GM18951 (cell line): ENCODE results near the gene SSH3.
A peak's percentile ranks its signal among the peaks of the same experiment; 100 is the strongest.

ENCODE experiments used
- POLR2A ChIP-seq: IDR thresholded peaks from 4 replicates; pipeline ENCODE4 v1.6.1; 2011; ENCODE audit warnings: mild to moderate bottlenecking; ENCODE audit not compliant: insufficient read length, insufficient read depth; ENCODE audit errors: extremely low read depth
- in situ Hi-C: fragments of 300-500 bp; cut with MboI; formaldehyde crosslinking; loops from one replicate; pipeline ENCODE4 v1.12.0; 2022; ENCODE audit warnings: low sequenced_read_pairs, mixed read lengths, inconsistent platforms; ENCODE audit not compliant: unreplicated experiment

SSH3 gene

DNA sequence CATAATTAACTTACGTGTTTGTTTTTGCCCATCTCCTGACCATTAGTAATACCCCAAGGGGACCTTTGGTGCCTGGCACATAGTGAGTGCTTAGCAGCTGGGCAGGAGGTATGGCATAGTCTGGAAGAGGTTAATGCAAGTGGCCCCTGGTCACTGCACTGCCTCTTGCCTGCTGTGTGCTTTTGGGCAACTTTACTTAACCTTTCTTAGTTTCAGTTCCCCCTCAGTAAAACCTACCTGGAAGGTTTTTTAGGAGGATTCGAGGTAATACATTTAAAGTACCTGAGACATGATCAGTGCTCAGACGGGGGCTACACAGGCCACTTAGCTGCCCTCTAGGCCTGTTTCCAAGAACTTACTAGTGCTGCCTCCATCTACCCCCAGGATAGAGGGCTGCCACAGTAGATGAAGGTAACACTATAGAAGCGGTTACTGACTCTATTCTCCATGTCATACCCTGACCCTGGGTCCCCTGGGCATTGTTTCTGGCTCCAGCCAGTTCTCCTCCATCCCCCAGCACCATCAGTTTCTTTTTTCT, 46.7 kb downstream of the SSH3 start:
- TF ChIP-seq POLR2A = no peak
- in situ Hi-C loops = no loop called here

DNA sequence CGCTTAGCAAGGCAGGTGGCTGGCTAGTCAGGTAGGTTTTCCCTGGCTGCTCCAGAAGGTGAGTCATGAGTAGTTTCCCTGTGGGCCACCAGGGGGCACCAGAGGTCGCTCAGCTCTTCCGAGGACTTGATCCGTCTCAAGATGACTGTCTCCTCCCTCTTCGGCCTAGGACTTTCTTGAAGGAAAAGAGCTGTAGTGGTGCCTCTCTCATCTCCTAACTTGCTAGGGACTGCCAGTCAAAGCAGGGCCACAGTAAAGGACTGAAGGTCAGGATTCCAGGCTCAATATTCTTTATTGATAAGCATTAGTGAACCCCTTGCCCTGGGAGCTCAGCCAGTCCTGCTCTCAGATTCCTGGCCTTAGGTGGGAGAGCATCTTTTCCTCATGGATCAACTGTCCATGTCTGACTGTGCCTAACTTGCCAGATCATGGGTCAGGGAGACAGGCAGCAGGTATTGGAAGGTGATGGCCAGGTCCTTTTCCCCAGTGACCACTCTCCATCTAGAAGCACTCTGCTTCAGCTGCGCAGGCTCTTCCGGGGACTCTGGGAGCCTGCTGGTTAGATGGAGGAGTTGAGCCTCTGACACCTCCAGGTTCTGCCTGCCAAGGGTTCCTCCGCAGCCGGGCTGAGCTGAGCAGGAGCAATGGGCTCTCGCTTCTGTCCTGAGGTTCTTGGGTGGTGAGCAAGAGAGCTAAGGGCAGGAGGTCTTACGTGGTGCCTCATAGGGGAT, 48.1 kb downstream of the SSH3 start:
- TF ChIP-seq POLR2A = no peak
- in situ Hi-C loops = no loop called here

DNA sequence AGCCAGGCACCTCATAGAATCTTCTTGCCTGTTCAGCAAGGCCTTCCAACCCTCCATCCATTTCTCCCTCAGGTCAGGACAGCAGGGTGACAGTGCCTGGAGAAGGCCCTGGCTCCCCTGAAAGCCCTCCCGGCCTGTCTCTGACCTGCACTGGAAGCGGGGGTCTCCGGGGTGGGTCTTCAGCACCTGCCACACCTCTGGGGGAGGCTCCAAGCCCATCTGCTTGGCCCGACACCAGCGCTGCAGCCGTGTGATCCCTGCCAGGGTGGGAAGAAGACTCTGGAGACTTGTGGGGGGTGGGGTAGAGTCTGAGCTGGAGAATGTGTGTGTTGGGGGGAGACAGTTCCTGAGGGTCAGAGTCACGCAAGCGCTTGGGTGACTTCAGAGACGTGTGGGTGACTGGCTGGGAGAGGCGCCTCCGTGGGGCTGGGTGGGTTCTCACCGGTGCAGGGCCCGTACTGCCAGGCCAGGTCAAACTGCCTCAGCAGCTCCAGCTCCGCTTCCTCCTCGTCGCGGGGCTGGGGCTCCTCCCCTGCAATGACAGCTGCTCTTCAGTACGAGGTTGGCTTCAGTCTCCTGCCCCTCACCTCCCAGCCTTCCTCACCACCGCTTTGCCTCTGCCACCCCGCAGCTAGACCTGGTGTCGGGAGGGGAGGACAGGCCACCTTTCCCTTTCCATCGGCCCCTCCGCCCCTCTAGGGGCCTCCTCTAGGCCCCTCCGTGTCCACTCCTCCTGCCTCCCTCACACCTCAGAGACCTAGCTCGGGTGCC, 49.4 kb downstream of the SSH3 start:
- in situ Hi-C loops = no loop called here
- TF ChIP-seq POLR2A = no peak

DNA sequence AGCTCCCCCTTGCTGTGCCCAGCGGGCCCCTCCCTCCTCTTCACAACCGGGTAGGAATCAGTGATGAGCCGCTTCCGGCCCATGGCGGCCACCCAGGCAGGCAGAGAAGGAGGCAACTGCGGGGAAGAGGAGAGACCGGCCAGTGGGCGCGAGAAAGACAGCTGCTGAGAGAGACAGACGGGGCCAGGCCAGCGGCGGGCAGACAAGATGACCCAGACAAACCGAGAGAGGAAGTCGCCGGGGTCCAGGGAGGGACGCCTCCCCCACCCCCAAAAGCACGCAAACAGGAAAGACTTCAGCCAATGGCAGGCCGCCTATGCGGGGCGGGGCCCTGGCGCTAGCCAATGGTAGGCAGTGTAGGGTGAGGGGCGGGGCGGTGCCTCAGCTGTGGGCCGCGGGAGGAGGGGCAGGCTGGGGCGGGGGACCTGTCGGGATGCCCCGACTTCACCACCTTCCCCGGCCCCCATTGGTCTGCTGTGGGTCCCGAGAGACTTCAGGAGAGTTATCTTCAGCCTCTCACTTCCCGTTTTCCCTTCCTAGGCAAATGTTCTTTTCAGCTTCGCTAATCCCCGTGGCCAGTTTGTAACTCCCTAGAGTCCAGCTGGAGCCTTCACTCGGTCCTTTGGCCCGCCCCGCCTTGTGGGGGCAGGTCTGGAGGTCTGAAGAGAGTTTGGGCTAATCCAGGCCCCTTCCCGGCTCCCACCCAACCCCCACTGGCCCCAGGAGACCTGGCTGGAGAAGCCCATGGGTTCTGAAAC, 50.2 kb downstream of the SSH3 start, which contains the start of gene POLD4:
TSS of gene POLD4 (minus strand) at position 230 of the 758 bp plus-strand sequence. CDS start at position 83, 147 bp downstream.
- TF ChIP-seq POLR2A = peak; percentile 93
- in situ Hi-C loops = no loop called here

DNA sequence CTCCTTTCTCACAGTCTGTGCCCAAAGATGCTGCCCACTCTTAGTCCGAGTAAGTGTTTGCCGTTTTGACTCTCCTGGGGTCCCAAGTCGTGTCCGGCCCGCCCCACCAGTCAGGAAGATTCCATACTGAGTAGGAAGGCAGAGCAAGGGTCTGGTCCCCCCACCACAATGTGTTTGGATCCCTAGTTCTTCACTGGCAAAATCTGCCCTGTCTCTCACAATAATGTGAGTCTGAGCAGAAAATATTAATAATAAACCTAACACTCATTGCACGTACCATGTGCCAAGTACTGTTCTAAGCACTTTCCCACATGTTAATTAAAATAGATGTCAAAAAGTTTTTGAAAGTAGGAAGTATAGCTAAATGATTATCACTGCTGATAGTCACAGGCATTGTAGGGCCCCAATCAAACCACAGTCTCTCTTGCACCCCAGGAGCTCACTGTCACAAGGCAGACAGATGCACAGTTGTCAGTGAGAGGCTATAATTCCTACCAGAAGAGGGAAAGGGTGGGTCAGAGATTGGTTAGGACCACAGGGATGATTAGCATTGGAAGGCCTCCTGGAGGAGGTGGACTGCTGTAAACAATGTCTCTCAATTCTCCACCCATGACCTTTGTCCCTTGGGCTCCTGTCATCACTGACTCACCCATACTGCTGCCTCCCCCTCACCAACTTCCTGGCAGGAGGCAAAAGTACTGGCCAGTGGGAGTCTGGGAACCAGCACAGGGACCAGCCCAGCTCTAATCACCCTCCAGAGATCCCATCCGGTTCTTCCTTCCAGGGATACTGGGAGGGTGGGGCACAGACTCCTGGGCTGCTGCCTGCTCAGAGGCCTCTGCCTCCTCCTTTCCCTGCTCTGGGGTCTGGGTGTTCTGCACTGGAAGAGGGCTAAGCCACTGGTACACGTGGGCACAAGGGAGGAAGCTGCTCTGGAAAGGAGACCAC, 51.0 kb downstream of the SSH3 start:
- in situ Hi-C loops = no loop called here
- TF ChIP-seq POLR2A = peak; percentile 37

DNA sequence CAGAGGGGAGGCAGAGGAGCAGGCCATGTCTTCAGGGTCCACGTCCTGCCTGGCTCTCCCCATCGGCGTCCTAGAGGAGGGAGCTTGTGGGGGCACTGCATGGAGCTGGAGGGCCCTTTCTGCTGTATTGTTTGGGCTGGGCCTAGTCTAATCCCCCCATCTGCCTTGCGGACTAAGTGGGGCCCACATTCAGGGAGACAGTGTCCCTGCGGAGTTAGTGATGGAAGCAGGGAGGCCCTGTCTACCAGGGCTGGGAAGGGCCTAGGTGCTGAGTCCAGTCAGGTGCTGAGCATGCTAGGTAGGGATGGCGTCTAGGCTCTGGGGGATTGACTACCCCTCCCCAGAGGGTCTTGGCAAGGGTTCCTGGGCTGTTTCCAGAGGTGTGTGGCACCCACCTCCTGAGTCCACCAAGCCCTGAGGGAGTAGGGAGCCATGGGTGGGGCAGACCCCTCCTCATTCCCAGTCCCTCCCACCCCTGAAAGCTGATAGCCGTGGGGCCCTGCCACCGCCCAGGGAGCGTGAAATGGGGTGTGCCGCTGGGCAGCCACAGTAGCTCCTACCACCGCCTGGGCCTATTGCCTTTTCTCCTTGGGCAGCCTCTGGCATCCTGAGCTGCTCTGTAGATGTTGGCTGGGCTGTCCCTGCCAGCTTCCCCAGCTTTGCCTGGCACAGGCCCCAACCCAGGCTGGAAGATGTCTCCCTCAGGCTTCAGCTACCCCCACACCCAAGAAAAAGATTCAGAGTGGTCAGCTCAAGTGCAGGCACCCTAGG, 51.9 kb downstream of the SSH3 start:
- in situ Hi-C loops = no loop called here
- TF ChIP-seq POLR2A = no peak

DNA sequence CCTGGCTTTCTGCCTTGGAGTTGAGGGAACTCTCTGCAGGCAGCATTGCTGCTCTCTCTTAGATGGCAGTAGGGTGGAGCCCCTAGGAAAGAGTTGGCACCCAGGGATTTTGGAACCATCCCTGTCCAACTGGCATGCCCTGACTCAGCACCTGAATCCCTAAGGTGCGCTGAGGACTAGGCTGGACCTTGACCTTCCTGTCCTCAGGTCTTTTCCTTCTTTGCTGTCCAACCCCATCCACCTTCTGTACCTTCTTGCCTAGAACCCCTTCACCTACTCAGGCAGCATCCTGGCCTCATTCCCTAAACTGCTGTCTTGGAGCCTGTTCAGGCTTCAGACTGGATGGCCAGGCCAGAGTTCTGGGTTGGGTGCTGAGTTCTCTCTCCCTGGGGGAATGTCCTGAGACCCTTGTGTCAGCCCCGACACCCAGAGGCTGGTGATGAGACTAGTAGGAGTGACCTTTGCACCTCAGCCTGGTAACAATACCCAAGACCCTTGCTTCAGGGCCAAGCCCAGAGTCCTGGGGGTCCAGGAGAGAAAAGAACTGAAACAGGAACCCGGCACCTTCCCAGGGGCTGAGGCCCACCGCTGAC, 52.6 kb downstream of the SSH3 start:
- in situ Hi-C loops = no loop called here
- TF ChIP-seq POLR2A = peak; percentile 4

DNA sequence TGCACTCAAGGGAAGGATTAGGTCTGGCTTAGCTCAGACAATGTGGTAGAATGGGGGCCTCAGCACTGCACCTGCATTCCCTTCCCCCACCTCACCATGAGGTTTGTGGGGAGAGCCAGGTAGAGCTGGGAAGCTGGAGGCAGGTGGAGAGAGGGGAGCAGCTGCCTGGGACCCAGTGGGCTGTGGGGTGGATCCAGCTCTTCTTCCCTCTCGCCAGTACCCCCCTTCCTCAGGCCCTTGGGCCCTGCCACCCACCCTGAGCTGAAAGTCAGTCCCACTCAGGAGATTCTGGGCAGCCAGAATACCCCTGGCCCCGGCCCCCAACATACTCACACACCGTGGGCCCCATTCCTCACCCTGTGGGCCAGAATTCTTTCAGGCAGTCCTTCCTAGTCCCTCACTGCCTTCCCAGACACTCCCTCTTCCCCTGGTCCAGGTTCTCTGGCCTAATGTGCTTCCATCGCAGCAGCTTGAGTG, 53.1 kb downstream of the SSH3 start:
- in situ Hi-C loops = no loop called here
- no peak for TF ChIP-seq POLR2A

DNA sequence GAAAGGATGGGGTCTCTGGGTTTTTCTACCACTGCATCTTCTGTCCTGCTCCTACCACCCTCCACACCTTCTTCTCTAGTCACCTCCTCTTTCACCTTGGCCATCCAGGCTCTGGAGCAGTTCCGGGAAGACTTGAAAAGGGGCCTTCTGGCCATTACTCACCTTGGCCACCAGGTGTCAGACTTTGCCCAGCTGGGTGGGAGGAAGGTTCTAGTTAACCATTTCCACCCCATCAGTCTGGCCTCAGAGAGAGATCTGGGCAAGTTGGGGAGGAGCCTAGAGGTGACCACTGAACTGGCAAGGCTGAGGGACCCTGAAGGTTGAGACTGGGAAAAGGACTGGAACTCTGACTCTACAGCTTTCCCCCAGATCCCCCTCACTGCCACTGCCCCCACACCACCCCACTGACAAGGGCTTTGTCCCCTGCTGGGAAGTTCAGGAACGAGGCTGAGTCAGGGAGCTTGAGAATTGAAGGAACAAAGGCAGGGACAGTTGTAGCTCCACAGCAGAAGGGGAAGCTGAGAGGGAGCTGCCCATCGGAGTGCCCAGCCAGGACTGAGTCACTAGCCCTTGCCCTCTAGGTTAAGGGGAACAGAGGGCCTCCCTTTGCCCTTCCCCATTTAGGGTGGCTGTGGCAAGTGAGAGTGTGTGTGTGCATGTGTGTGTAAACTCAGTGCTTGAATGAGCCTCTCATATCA, 53.7 kb downstream of the SSH3 start:
- peak; percentile 15 for TF ChIP-seq POLR2A
- in situ Hi-C loops = no loop called here

DNA sequence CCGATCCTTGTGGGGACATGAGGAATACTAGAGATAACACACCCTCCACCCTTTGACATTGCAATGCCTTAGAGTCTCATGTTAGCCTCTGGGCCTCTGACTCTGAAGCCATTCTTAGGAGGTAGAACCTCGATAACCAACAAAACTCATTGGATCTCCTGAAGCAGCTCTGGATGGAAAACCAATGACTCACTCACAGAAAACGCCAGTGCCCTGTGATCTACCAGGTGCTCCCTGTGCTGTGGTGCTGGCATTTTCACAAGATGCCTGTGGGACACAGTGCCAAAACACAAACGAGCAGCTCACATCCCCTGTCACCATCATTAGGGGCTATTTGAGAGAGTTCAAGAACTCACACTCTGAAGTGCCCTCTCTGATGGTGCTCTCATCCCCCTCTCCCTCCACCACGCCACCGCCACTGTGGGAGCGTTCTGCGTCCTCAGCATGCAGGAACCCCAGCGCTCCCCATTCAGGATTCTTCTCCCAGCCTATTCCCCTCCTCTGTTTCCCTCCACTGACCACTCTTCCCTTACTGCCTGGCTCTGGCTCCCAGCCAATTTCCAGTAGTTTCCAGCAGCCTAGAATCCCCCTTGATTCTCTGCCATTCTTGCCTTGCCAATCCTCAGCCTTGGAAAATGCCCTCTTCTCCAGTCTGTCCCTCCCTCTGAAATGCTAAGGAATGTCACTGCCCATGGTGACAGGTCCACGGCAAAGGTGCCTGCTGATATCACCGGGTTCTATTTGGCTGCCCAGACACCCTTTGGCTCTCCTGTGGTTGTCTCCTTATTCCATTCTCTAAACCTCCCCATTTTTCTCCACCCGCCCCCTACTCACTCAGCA, 54.7 kb downstream of the SSH3 start:
- in situ Hi-C loops = no loop called here
- TF ChIP-seq POLR2A = no peak
